ENCODE measurements around the gene OR4C5. TPM values are rescaled to one million over a fixed set of nuclear protein-coding genes. Genes with fewer than 3 reads are reported as not detected.
"Not testable (repeated sequence)": the region's sequence is repeated elsewhere in the genome, so short reads cannot be mapped to it uniquely, and the experiment has no call there.

The OR4C5 gene
- not detected in 2 replicates for total RNA-seq
- long read RNA-seq, result 0 reads

DNA sequence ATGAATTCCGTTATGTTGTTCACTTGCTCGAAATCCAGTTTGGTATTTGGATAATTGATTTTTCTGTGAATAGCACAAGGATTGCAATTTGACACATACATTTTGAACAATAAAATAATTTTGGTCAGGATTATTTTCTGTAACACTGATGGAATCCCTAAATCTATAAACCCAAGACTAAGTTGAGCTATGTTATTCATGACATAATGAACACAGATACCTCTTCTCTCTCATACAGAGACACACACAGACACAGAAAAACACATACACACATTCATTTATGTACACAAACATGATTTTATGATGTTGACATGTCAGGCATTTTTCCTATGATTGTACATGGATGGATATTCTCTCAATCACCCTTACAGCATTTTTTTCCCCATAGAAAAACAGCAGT, at the start of gene OR4C5:
TSS of gene OR4C5 (minus strand) at position 101 of the 400 bp plus-strand sequence. CDS start at position 101, 0 bp downstream.
- TF ChIP-seq, protein P1, sequence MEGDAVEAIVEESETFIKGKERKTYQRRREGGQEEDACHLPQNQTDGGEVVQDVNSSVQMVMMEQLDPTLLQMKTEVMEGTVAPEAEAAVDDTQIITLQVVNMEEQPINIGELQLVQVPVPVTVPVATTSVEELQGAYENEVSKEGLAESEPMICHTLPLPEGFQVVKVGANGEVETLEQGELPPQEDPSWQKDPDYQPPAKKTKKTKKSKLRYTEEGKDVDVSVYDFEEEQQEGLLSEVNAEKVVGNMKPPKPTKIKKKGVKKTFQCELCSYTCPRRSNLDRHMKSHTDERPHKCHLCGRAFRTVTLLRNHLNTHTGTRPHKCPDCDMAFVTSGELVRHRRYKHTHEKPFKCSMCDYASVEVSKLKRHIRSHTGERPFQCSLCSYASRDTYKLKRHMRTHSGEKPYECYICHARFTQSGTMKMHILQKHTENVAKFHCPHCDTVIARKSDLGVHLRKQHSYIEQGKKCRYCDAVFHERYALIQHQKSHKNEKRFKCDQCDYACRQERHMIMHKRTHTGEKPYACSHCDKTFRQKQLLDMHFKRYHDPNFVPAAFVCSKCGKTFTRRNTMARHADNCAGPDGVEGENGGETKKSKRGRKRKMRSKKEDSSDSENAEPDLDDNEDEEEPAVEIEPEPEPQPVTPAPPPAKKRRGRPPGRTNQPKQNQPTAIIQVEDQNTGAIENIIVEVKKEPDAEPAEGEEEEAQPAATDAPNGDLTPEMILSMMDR (conservative IDR thresholded peaks at IDR 0.05), result no peak
- H3K36me3 Mint-ChIP-seq (ENCODE audit: low read depth), result peaks cover 3% of the 10 kb centered on the region
- H3K4me3 Mint-ChIP-seq, result no peak within 1 kb of the TSS
- H3K27me3 Mint-ChIP-seq (ENCODE audit: low read depth), result no peaks in the 10 kb centered on the region
- H3K4me1 Mint-ChIP-seq, result no peaks in the 10 kb centered on the region
- no peak within 1 kb of the TSS for H3K27ac Mint-ChIP-seq (ENCODE audit: unreplicated experiment)
- peaks cover 21% of the 10 kb centered on the region for H3K9me3 Mint-ChIP-seq
- no peak for DNase-seq (ENCODE audit: low read depth, low spot score)

DNA sequence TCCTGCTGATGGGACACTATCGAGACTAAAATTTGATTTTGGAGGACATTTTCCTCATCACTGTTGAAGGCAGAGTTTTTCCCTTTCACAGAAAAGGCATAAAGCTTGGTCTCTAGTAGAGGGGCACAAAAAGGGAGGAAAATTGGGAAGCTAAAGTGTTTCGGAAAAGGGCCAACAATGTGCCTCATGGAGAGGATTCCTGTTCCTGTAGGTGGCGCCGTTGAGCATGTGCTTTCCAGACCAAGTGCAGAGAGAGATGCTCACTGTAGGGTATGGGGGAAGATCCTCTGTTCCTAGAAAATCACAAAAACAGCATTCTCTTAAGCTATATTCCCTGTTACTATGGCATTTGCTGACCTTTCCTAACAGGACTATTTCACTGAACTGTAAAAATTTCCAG, 18.4 kb upstream of the OR4C5 start:
- Mint-ChIP-seq H3K27me3 (ENCODE audit: low read depth) (no peaks in the 10 kb centered on the region), H3K4me1 (no peaks in the 10 kb centered on the region), H3K36me3 (ENCODE audit: low read depth) (peaks cover 3% of the 10 kb centered on the region), H3K27ac (ENCODE audit: unreplicated experiment) (no peak overlapping the region), H3K9me3 (peaks cover 22% of the 10 kb centered on the region), H3K4me3 (no peak overlapping the region)
- TF ChIP-seq, protein P1 (conservative IDR thresholded peaks at IDR 0.05), result no peak
- DNase-seq (ENCODE audit: low read depth, low spot score), result no peak

DNA sequence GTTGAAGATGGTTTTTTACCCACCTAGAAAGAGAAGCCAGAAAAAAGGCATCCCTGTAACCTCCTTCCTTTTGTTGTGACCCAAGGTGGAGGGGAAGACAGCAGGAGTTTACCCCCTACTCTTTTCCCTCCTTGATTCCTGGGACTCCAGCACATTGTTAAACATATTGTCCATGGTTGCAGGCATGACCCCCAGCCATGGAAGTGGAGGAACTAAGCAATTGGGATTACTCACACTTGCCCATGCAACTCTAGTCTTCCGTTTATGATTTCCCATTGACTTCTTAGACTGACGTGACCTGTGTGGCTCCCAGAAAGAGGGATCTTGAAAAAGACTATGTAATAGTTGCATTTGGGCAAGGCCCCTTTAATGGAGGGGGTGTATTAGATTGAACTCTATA, 17.9 kb upstream of the OR4C5 start:
- not testable (repeated sequence) for H3K27ac Mint-ChIP-seq (ENCODE audit: unreplicated experiment); H3K4me3 Mint-ChIP-seq; H3K36me3 Mint-ChIP-seq (ENCODE audit: low read depth); H3K4me1 Mint-ChIP-seq; H3K27me3 Mint-ChIP-seq (ENCODE audit: low read depth); DNase-seq (ENCODE audit: low read depth, low spot score)
- H3K9me3 Mint-ChIP-seq, result peaks cover 20% of the 10 kb centered on the region

DNA sequence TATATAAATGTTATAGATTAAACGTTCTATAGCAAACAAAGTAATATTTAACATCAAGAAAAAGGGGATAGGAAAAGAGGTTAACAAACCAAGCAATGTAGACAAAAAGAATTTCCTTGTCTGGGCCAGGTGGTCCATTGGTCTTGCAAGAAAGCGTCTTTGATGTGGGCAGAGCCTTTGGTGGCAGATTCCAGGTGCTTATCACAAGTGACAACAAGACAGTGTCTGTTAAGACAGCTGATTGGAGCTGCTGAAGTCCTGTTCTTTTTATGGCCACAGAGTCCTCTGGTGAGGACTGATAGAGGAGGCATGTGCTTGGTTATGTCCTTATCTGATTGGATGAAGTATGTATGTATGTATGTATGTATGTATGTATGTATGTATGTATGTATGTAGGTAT, 5.0 kb downstream of the OR4C5 start:
- not testable (repeated sequence) for H3K4me3 Mint-ChIP-seq; H3K27ac Mint-ChIP-seq (ENCODE audit: unreplicated experiment); DNase-seq (ENCODE audit: low read depth, low spot score); H3K27me3 Mint-ChIP-seq (ENCODE audit: low read depth); H3K4me1 Mint-ChIP-seq
- Mint-ChIP-seq H3K9me3 (peaks cover 33% of the 10 kb centered on the region), H3K36me3 (ENCODE audit: low read depth) (peaks cover 12% of the 10 kb centered on the region)

DNA sequence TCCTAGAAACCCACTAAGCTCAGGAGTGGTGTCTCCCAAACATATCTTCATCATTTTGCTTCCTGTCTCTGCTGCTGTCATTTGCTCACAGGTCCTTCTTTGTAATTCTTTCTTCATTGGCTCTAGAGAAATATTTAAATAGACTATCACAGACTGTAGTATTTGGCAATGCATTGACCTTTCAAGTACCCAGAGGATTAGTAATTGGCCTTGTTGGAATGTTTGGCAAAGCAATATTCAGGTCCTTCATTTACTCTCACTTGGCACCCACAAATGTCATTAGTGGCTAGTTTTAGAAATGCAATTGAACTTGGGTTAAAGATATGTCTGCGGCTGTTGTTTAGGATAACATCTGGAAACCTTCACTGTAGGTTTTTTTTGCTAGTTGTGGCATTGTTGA, 11.6 kb downstream of the OR4C5 start:
- no peak for DNase-seq (ENCODE audit: low read depth, low spot score)
- H3K4me1 Mint-ChIP-seq, result no peaks in the 10 kb centered on the region
- TF ChIP-seq, protein P1 (conservative IDR thresholded peaks at IDR 0.05), result no peak
- no peaks in the 10 kb centered on the region for H3K27me3 Mint-ChIP-seq (ENCODE audit: low read depth)
- H3K27ac Mint-ChIP-seq (ENCODE audit: unreplicated experiment), result no peak overlapping the region
- H3K9me3 Mint-ChIP-seq, result peaks cover 27% of the 10 kb centered on the region
- H3K36me3 Mint-ChIP-seq (ENCODE audit: low read depth), result peaks cover 7% of the 10 kb centered on the region
- no peak overlapping the region for H3K4me3 Mint-ChIP-seq

DNA sequence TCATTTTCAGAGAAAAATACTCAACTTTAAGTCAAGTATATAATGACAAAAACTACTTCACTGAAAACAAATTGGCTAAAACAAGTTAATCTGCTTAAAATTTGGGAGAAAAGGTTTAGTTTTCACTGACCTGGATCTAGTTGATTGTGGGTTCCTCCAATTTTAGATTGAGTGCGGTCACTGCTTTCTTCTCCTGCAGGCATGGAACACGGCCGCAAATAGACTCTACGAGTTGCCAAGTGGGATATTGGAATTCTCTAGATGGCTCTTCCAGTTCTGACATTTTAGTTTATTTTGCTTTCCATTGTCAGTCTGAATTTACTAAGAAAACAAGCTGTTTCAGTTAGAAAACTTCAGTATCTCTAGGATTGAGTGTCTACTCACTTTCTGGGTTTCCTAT, 12.3 kb downstream of the OR4C5 start:
- no peak overlapping the region for H3K4me3 Mint-ChIP-seq
- peaks cover 25% of the 10 kb centered on the region for H3K9me3 Mint-ChIP-seq
- no peaks in the 10 kb centered on the region for H3K27me3 Mint-ChIP-seq (ENCODE audit: low read depth)
- TF ChIP-seq, protein P1 (conservative IDR thresholded peaks at IDR 0.05), result no peak
- no peak overlapping the region for H3K27ac Mint-ChIP-seq (ENCODE audit: unreplicated experiment)
- no peaks in the 10 kb centered on the region for H3K4me1 Mint-ChIP-seq
- H3K36me3 Mint-ChIP-seq (ENCODE audit: low read depth), result peaks cover 5% of the 10 kb centered on the region
- DNase-seq (ENCODE audit: low read depth, low spot score), result no peak

DNA sequence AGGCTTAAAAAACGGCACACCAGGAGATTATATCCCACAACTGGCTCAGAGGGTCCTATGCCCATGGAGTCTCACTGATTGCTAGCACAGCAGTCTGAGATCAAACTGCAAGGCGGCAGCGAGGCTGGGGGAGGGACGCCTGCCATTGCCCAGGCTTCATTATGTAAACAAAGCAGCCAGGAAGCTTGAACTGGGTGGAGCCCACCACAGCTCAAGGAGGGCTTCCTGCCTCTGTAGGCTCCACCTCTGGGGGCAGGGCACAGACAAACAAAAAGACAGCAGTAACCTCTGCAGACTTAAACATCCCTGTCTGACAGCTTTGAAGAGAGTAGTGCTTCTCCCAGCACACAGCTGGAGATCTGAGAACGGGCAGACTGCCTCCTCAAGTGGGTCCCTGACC, 20.0 kb downstream of the OR4C5 start:
- not testable (repeated sequence) for H3K9me3 Mint-ChIP-seq; H3K36me3 Mint-ChIP-seq (ENCODE audit: low read depth); H3K4me3 Mint-ChIP-seq; H3K27ac Mint-ChIP-seq (ENCODE audit: unreplicated experiment); H3K4me1 Mint-ChIP-seq; H3K27me3 Mint-ChIP-seq (ENCODE audit: low read depth); DNase-seq (ENCODE audit: low read depth, low spot score)

DNA sequence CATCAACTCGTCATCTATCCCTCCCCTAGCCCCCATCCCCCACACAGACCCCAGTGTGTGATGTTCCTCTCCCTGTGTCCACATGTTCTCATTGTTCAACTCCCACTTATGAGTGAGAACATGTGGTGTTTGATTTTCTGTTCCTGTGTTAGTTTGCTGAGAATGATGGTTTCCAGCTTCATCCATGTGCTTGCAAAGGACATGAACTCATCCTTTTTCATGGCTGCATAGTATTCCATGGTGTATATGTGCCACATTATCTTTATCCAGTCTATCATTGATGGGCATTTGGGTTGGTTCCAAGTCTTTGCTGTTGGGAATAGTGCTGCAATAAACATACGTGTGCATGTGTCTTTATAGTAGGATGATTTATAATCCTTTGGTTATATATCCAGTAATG, 23.8 kb downstream of the OR4C5 start:
- H3K36me3 Mint-ChIP-seq (ENCODE audit: low read depth); H3K27me3 Mint-ChIP-seq (ENCODE audit: low read depth); DNase-seq (ENCODE audit: low read depth, low spot score); H3K27ac Mint-ChIP-seq (ENCODE audit: unreplicated experiment); H3K4me1 Mint-ChIP-seq; H3K4me3 Mint-ChIP-seq: not testable (repeated sequence)
- H3K9me3 Mint-ChIP-seq, result peaks cover 19% of the 10 kb centered on the region

Measured in neural crest cell (in vitro differentiated cells).